Upper lobe of left lung (tissue), 4 donors: ENCODE measurements around the gene DUSP9.

ENCODE experiments used
- EP300 ChIP-seq, 4 donors: sonication (generic); formaldehyde crosslinking; IDR thresholded peaks; one replicate each; pipeline ENCODE4 v1.5.1; 2017; ENCODE audit warnings: antibody characterized with exemption in 4 of 4, control low read depth in 2 of 4
- TF ChIP-seq, protein P1 (sequence below), 6 experiments: fragments of 450-650 bp in 4 of 6; fragments of 200-600 bp in 2 of 6; sonication (generic) in 2 of 6; IDR thresholded peaks; one replicate each; pipeline ENCODE4 v1.5.1; 2016 to 2019; ENCODE audit warnings: antibody characterized with exemption in 6 of 6

DNA sequence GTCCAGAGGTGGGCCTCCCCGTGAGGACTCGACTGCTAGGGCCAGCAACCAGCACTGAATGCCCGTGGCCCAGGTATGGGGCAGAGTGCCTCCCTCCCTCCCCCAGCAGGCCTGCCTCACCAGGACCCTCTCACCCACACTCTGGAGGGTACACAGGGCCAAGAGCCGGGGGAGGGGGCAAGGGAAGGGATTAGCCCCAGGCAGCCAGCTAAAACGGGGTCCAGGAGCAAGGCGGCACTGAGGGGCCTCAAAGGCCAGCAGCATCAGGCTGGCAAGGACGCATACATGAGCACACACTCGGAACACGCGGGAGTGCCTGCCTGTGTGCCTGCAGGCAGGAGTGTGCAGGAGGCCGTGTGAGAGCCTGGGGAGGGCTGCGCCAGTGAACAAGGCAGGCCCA lies 18.3 kb upstream of the DUSP9 start:
- TF ChIP-seq, protein P1, sequence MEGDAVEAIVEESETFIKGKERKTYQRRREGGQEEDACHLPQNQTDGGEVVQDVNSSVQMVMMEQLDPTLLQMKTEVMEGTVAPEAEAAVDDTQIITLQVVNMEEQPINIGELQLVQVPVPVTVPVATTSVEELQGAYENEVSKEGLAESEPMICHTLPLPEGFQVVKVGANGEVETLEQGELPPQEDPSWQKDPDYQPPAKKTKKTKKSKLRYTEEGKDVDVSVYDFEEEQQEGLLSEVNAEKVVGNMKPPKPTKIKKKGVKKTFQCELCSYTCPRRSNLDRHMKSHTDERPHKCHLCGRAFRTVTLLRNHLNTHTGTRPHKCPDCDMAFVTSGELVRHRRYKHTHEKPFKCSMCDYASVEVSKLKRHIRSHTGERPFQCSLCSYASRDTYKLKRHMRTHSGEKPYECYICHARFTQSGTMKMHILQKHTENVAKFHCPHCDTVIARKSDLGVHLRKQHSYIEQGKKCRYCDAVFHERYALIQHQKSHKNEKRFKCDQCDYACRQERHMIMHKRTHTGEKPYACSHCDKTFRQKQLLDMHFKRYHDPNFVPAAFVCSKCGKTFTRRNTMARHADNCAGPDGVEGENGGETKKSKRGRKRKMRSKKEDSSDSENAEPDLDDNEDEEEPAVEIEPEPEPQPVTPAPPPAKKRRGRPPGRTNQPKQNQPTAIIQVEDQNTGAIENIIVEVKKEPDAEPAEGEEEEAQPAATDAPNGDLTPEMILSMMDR (IDR thresholded peaks at IDR 0.05) = no peak
- TF ChIP-seq EP300 (IDR thresholded peaks at IDR 0.05) = no peak
